Osteoblast (primary cell): ENCODE results near the gene STARD7. TPM values are rescaled to one million over a fixed set of nuclear protein-coding genes. Genes with fewer than 3 reads are reported as not detected.
"Not testable (repeated sequence)": the region's sequence is repeated elsewhere in the genome, so short reads cannot be mapped to it uniquely, and the experiment has no call there.

Experiments
- DNase-seq: peaks from one replicate; pipeline ENCODE4 v3.0.0; 2011; ENCODE audit warnings: low spot score, mixed read lengths; ENCODE audit not compliant: insufficient read length; ENCODE audit errors: missing footprints
- H2AFZ ChIP-seq: 2 replicates; pipeline ENCODE4 v1.6.0; 2011; ENCODE audit warnings: mild to moderate bottlenecking, low read length
- H3K27ac ChIP-seq: 2 replicates; pipeline ENCODE4 v1.5.1; 2011; ENCODE audit warnings: mild to moderate bottlenecking, low read depth, low read length, moderate library complexity
- H3K27me3 ChIP-seq: 2 replicates; pipeline ENCODE4 v1.6.0; 2012; ENCODE audit warnings: mild to moderate bottlenecking, control low read depth, inconsistent platforms, low read length, moderate library complexity; ENCODE audit not compliant: insufficient read depth
- H3K36me3 ChIP-seq: 2 replicates; pipeline ENCODE4 v1.5.1; 2011; ENCODE audit warnings: mild to moderate bottlenecking, low read length, control low read depth, moderate library complexity; ENCODE audit not compliant: insufficient read depth
- H3K4me1 ChIP-seq: 2 replicates; pipeline ENCODE4 v1.5.1; 2011; ENCODE audit warnings: mild to moderate bottlenecking, low read length, control low read depth, moderate library complexity; ENCODE audit not compliant: insufficient read depth
- H3K4me2 ChIP-seq: 2 replicates; pipeline ENCODE4 v1.6.0; 2011; ENCODE audit warnings: mild to moderate bottlenecking, low read length; ENCODE audit not compliant: insufficient read depth
- H3K4me3 ChIP-seq: fragments of 200-600 bp; sonication (generic); 3 replicates; pipeline ENCODE4 v1.5.1; 2012; ENCODE audit warnings: mild to moderate bottlenecking, low read length, inconsistent platforms; ENCODE audit not compliant: insufficient read depth
- H3K79me2 ChIP-seq: 2 replicates; pipeline ENCODE4 v1.6.0; 2012; ENCODE audit warnings: mild to moderate bottlenecking, low read length, control low read depth, inconsistent platforms; ENCODE audit not compliant: insufficient read depth
- H3K9me3 ChIP-seq: 2 replicates; pipeline ENCODE4 v1.5.1; 2011; ENCODE audit warnings: low read depth, low read length, control low read depth
- H4K20me1 ChIP-seq: 2 replicates; pipeline ENCODE4 v1.6.0; 2012; ENCODE audit warnings: mild to moderate bottlenecking, low read length, control low read depth; ENCODE audit not compliant: insufficient read depth
- total RNA-seq: library from RNA; depleted of rRNA; stranded (reverse); fragments of >200 nt; gene quantifications from 2 replicates; pipeline ENCODE4 v1.2.3, GENCODE V29; 2012
- TF ChIP-seq, protein P1 (sequence below): IDR thresholded peaks from 2 replicates; pipeline ENCODE4 v1.5.1; 2011; ENCODE audit warnings: mild to moderate bottlenecking, low read depth, low read length, moderate library complexity; ENCODE audit errors: extremely low read depth

The STARD7 gene
- total RNA-seq, 1 donor: 163 TPM

GRCh38 chr2:96143231-96143847, 65.3 kb downstream of the STARD7 start:
- TF ChIP-seq, protein P1, sequence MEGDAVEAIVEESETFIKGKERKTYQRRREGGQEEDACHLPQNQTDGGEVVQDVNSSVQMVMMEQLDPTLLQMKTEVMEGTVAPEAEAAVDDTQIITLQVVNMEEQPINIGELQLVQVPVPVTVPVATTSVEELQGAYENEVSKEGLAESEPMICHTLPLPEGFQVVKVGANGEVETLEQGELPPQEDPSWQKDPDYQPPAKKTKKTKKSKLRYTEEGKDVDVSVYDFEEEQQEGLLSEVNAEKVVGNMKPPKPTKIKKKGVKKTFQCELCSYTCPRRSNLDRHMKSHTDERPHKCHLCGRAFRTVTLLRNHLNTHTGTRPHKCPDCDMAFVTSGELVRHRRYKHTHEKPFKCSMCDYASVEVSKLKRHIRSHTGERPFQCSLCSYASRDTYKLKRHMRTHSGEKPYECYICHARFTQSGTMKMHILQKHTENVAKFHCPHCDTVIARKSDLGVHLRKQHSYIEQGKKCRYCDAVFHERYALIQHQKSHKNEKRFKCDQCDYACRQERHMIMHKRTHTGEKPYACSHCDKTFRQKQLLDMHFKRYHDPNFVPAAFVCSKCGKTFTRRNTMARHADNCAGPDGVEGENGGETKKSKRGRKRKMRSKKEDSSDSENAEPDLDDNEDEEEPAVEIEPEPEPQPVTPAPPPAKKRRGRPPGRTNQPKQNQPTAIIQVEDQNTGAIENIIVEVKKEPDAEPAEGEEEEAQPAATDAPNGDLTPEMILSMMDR: no peak
- peak; percentile 77 for DNase-seq
- peak overlapping the region; percentile 76 for H3K4me3 ChIP-seq
- no peak overlapping the region for H3K27ac ChIP-seq
- peaks cover 3% of the 10 kb centered on the region for H4K20me1 ChIP-seq
- H3K4me1 ChIP-seq: peaks cover 29% of the 10 kb centered on the region
- H3K27me3 ChIP-seq: no peaks in the 10 kb centered on the region
- no peaks in the 10 kb centered on the region for H3K36me3 ChIP-seq
- peaks cover 5% of the 10 kb centered on the region for H3K79me2 ChIP-seq
- H2AFZ ChIP-seq: no peak overlapping the region
- H3K9me3 ChIP-seq: no peaks in the 10 kb centered on the region
- H3K4me2 ChIP-seq: peak overlapping the region; percentile 80

GRCh38 chr2:96142217-96143113, 66.2 kb downstream of the STARD7 start:
- Histone ChIP-seq H3K4me3 (no peak overlapping the region), H3K79me2 (peaks cover 5% of the 10 kb centered on the region), H3K4me2 (no peak overlapping the region), H3K9me3 (no peaks in the 10 kb centered on the region), H3K27me3 (no peaks in the 10 kb centered on the region), H2AFZ (no peak overlapping the region), H4K20me1 (peaks cover 4% of the 10 kb centered on the region), H3K27ac (no peak overlapping the region), H3K4me1 (peaks cover 24% of the 10 kb centered on the region), H3K36me3 (no peaks in the 10 kb centered on the region)
- DNase-seq: peak; percentile 71
- TF ChIP-seq, protein P1: no peak

DNA sequence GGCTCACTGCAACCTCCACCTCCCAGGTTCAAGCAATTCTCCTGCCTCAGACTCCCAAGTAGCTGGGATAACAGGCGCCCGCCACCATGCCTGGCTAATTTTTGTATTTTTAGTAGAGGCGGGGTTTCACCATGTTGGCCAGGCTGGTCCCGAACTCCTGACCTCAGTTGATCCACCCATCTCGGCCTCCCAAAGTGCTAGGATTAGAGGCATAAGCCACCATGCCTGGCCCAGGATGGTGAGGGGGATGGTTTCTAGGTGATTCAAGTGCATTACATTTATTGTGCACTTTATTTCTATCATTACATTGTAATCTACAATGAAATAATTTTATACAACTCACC, 67.0 kb downstream of the STARD7 start:
- H3K27me3 ChIP-seq, DNase-seq, H3K4me2 ChIP-seq, H3K9me3 ChIP-seq, H4K20me1 ChIP-seq, H3K79me2 ChIP-seq, H2AFZ ChIP-seq, H3K27ac ChIP-seq, H3K36me3 ChIP-seq, H3K4me3 ChIP-seq: not testable (repeated sequence)
- peaks cover 16% of the 10 kb centered on the region for H3K4me1 ChIP-seq

DNA sequence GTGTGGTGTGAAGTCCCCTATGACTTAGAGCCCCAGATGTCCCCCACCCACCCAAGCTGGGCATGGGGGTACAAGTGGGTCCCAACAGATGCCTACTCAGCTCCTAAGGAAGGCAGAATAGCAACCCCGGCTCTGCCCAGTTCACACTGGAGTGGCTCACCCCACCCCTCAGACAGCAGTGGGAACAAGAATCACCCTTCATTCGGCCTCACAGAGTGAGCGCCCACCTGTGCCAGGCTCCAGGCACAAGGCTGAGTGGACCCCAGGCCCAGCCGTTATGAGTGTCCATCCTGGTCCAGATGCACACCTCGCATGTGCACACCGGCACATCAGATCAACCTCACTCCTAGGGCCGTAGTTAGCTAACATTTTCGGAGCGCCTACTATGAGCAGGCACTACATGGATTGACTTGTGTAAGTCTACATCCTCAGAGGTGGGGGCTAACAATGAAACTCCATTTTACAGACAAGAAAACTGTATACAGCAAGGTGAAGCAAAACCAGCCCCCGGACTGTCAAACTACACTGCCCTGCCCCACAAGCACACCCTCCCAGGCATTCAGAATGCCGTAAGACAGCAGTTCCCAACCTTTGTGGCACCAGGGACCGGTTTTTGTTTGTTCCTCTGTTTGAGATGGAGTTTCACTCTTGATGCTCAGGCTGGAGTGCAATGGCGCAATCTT, 67.5 kb downstream of the STARD7 start:
- DNase-seq: peak; percentile 82
- peaks cover 5% of the 10 kb centered on the region for H3K79me2 ChIP-seq
- TF ChIP-seq, protein P1: no peak
- H3K9me3 ChIP-seq: no peaks in the 10 kb centered on the region
- H3K4me1 ChIP-seq: peaks cover 14% of the 10 kb centered on the region
- peaks cover 1% of the 10 kb centered on the region for H3K27me3 ChIP-seq
- no peak overlapping the region for H3K4me3 ChIP-seq
- H3K27ac ChIP-seq: no peak overlapping the region
- peaks cover 5% of the 10 kb centered on the region for H4K20me1 ChIP-seq
- H2AFZ ChIP-seq: no peak overlapping the region
- H3K4me2 ChIP-seq: no peak overlapping the region
- no peaks in the 10 kb centered on the region for H3K36me3 ChIP-seq
